ENCODE measurements around the gene AANAT.

GRCh38 chr17:76497979-76498875 lies 30.8 kb downstream of the AANAT start:
- TF ChIP-seq CTCF (IDR thresholded peaks at IDR 0.05; ENCODE audit: low read depth, low read length, missing input control) = no peak
- TF ChIP-seq TAF1 (conservative IDR thresholded peaks at IDR 0.05) = peak; percentile 42
- TF ChIP-seq ATF3 (IDR thresholded peaks at IDR 0.05) = no peak
- peak in 1 of 2 donors; percentile 21 for TF ChIP-seq RAD21 (IDR thresholded peaks at IDR 0.05)
- TF ChIP-seq REST (IDR thresholded peaks at IDR 0.05) = no peak
- no peak for TF ChIP-seq HNF4G (IDR thresholded peaks at IDR 0.05)
- TF ChIP-seq SP1 (IDR thresholded peaks at IDR 0.05) = peak; percentile 81
- peak in 1 of 2 donors; percentile 21 for TF ChIP-seq GABPA (IDR thresholded peaks at IDR 0.05 in 1 of 2, conservative IDR thresholded peaks at IDR 0.05 in 1 of 2)
- no peak for TF ChIP-seq EGR1 (IDR thresholded peaks at IDR 0.05; ENCODE audit: low read depth in 2 of 2)
- TF ChIP-seq RXRA (IDR thresholded peaks at IDR 0.05) = peak; percentile 37

Data from liver (tissue), 3 donors.